LoVo (cell line): ENCODE data around the gene NSD1.
A peak's percentile ranks its signal among the peaks of the same experiment; 100 is the strongest.

ENCODE experiments used
- DNase-seq: peaks from one replicate; pipeline ENCODE4 v3.0.0-alpha.2; 2016; ENCODE audit warnings: low spot score

NSD1 gene, protein sequence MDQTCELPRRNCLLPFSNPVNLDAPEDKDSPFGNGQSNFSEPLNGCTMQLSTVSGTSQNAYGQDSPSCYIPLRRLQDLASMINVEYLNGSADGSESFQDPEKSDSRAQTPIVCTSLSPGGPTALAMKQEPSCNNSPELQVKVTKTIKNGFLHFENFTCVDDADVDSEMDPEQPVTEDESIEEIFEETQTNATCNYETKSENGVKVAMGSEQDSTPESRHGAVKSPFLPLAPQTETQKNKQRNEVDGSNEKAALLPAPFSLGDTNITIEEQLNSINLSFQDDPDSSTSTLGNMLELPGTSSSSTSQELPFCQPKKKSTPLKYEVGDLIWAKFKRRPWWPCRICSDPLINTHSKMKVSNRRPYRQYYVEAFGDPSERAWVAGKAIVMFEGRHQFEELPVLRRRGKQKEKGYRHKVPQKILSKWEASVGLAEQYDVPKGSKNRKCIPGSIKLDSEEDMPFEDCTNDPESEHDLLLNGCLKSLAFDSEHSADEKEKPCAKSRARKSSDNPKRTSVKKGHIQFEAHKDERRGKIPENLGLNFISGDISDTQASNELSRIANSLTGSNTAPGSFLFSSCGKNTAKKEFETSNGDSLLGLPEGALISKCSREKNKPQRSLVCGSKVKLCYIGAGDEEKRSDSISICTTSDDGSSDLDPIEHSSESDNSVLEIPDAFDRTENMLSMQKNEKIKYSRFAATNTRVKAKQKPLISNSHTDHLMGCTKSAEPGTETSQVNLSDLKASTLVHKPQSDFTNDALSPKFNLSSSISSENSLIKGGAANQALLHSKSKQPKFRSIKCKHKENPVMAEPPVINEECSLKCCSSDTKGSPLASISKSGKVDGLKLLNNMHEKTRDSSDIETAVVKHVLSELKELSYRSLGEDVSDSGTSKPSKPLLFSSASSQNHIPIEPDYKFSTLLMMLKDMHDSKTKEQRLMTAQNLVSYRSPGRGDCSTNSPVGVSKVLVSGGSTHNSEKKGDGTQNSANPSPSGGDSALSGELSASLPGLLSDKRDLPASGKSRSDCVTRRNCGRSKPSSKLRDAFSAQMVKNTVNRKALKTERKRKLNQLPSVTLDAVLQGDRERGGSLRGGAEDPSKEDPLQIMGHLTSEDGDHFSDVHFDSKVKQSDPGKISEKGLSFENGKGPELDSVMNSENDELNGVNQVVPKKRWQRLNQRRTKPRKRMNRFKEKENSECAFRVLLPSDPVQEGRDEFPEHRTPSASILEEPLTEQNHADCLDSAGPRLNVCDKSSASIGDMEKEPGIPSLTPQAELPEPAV (N-terminal part only)

DNA sequence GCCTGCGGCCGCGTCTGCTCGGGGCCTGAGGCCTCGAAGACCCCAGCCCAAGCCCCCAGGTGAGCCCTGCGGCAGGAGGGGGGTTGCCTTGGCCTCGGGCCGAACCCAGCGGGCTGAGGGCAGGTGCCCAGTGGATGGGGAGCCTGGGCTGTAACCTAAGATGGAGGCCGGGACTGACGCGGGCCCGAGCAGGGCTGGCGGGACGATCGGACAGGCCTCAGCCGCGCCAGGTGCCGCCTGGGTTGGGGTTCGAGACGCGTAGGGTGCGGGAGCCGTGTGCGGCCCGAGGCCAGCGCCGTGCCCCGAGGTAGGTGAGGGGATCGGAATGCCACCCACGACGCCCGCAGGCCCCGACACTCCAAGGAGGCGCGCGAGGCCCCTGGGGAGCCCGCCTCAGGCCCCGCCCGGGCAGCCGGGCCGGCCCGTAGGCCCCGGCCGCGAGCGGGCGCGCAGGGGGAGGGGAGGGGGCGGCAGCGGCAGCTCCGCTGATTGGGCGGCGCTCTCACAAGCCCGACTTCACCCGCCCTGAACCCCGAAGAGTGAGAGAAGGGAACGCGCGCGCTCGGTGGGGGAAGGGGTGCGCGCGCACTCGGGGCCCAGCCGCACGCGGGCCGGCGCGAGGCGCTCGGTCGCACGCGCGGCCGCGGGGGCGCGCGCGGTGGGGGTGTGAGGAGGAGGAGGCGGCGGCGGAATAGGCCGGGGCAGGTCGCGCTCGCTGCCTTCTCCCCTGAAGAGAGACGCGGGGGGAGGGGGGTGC is at the start of gene NSD1:
NSD1 (plus strand) TSS at position 678 of the 757 bp plus-strand sequence. CDS start 1,331 bp downstream, outside the sequence.
- DNase-seq, result peak; percentile 66

DNA sequence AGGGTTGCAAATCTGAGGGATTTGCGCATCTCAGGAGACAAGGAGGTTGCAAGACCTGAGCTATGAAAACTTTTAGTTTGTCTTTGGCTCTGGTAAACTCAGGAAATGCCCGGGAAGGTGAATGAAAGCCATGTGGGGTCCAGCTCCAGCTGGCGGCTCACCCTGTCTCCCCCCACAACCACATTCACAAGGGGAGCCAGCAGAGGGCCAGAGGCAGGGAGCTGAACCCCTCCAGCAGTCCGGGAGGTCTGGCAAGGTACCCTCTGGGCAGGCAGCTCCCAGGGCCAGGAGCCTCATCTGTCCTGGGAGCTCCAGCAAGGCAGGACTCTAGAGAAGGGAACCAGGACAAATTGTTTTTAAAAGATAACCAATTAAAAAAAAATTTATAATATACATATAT is 49.4 kb upstream of the NSD1 start:
- no peak for DNase-seq

DNA sequence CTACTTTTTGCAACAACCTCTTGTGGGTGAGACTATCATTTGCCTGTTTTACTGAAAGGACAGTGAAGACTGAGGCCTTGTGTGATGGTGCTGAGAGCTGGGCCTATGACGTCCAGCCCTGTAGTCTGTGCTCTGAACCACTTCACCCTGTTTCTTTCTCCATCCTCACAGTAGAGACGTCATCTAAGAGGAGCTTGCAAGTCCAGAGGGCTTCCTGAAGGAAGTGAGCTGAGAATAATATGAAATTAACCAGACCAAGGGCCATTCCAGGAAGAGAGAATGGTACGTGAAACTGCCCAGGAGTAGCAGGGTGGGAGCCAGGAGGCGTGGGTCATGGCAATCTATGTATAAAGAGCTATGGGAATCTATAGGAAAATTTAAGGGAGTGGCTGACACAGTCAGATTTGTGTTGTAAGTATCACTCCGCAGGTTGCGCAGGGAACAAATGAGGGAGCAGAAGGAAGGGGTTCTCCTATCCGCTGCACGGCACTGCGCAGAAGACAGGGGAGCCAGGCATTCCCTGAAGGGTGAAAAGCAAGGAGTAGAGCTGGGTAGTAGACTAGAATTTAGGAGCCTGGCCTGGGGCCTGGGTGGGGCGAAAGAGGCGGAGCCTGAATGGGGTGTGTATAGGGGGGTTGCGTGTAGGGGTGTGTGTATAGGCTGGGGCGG is 47.5 kb upstream of the NSD1 start:
- peak; percentile 4 for DNase-seq

DNA sequence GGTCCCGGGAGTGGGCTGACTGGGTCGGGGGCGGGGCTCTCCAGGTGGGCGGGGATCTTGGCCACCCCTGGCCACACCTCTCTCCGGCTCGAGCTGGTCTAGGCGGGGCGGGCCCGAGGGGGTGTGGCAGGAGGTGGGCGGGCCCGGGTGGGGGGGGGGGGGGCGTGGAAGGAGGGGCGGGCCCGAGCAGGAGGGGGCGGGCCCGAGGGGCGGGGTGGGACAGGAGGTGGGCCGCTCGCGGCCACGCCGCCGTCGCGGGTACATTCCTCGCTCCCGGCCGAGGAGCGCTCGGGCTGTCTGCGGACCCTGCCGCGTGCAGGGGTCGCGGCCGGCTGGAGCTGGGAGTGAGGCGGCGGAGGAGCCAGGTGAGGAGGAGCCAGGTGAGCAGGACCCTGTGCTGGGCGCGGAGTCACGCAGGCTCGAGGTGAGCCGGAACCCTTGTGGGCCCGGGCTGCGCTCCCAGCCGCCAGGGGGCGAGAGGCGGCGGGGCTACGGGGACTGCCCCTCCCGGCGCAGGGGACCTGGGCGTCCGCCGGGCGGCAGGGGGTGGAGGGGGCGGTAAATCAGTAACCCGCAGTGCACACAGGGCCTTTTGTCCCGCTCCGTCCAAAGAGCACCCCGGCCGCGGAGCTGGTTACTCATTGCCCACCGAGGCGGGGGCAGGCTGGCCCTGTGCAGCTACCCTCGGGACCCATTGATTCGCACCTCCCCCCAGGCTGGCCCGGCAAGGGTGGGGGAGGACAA is 46.7 kb upstream of the NSD1 start, which contains the start of gene FGFR4:
FGFR4 (plus strand) TSS at position 262 of the 744 bp plus-strand sequence. CDS start 2,688 bp downstream, outside the sequence.
- peak; percentile 85 for DNase-seq

DNA sequence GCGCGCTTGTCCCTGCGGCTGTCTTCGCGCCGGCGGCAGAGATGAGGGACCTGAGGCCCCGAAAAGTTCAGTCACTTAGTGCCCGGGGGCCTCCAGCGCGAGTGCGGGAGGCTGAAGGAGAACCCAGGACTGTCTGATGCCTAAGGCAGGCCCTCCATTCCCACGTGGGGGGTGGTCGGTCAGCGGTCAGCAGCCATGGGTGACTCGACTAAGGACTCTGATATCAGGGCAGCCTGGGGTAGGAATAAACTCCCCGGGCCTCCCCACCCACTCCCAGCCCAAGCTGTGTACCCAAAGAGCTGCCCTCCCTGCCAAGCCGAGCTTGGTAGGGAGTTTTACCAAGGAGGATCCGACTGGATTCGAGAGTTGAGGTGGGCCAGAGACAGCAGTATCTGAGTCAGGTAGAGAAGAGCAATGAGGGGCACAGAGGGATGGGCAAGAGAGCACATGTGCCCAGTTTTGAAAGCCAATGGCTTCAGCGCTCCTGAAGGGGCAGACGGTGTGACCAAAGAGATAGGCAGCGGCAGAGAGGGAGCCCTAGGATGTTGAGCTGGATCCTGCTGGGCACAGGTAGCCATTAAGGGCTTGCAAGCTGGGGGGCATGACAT is 46.1 kb upstream of the NSD1 start:
- no peak for DNase-seq

DNA sequence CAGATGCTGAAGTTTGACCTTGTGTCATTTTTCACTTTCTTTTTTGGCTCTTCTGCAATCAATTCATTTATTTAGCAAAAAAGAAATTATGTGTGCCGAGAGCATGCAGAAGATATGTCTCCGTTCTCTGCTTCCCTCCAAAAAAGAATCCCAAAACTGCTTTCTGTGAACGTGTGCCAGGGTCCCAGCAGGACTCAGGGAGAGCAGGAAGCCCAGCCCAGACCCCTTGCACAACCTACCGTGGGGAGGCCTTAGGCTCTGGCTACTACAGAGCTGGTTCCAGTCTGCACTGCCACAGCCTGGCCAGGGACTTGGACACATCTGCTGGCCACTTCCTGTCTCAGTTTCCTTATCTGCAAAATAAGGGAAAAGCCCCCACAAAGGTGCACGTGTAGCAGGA is 44.4 kb upstream of the NSD1 start:
- DNase-seq, result no peak

DNA sequence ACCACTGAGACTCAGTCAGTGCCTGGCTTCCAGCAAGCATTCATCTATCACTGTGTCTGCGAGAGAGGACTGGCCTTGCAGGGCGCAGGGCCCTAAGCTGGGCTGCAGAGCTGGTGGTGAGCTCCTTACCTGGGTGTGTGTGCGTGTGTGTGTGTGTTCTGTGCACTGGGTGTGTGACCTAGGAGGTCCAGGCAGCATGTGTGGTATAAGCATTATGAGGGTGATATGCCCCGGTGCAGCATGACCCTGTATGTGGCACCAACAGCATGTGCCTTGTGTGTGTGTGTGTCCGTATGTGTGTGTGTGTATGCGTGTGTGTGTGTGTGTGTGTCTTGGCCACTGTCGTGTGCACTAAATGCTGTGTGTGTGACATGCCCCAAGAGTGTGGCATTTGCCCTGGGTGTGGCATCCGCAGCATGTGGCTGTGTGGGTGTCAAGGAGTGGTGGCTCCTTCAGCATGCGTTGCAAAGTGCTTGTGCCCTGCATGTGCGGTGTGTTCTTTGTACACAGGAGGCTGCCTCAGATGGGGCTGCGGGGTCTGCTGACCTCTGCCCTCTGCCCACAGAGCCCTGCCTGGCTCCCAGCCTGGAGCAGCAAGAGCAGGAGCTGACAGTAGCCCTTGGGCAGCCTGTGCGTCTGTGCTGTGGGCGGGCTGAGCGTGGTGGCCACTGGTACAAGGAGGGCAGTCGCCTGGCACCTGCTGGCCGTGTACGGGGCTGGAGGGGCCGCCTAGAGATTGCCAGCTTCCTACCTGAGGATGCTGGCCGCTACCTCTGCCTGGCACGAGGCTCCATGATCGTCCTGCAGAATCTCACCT is 43.5 kb upstream of the NSD1 start:
- DNase-seq, result no peak

DNA sequence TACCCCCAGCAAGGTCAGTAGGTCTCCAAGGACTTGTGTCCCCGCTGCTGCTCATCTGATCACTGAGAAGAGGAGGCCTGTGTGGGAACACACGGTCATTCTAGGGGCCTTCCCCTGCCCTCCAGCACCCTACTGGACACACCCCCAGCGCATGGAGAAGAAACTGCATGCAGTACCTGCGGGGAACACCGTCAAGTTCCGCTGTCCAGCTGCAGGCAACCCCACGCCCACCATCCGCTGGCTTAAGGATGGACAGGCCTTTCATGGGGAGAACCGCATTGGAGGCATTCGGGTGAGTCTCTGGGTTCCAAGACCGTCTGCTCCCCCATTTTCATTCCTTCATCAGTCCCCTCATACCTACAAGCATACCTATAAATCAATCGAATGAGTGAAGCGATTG is 42.8 kb upstream of the NSD1 start:
- no peak for DNase-seq

DNA sequence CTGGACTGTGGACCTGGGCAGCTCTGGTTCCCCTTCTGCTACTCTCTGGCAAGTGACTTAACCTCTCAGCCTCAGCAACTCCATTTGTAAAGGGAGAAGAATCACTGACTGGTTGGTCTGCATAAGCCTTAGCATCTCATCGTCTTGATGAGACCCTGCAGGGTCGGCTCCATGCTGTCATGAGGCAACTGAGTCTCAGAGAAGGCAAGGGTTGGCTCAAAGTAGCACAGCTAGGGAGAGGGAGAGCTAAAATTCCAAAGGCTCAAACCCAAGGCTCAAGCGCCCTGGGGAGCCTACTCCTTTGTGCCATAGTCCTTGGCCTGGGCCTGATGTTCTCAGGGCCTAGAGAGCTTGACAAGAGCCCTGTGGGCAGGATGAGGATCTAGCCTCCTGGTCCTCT is 42.3 kb upstream of the NSD1 start:
- DNase-seq, result no peak

DNA sequence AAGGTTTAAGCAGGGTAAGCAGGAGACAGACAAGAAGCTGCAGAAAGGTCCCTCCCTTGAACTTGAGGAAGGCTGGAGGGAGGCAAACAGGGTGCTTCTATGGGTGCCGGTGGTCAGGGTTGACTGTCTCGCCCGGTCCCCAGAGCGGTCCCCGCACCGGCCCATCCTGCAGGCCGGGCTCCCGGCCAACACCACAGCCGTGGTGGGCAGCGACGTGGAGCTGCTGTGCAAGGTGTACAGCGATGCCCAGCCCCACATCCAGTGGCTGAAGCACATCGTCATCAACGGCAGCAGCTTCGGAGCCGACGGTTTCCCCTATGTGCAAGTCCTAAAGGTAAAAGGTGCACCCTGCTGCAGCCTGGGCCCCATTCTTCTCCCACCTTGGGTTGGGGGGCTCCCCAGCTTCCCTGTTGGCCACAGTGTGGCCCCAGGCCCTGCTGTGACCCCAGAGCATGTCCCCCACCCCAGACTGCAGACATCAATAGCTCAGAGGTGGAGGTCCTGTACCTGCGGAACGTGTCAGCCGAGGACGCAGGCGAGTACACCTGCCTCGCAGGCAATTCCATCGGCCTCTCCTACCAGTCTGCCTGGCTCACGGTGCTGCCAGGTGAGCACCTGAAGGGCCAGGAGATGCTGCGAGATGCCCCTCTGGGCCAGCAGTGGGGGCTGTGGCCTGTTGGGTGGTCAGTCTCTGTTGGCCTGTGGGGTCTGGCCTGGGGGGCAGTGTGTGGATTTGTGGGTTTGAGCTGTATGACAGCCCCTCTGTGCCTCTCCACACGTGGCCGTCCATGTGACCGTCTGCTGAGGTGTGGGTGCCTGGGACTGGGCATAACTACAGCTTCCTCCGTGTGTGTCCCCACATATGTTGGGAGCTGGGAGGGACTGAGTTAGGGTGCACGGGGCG is 41.1 kb upstream of the NSD1 start:
- DNase-seq, result no peak

DNA sequence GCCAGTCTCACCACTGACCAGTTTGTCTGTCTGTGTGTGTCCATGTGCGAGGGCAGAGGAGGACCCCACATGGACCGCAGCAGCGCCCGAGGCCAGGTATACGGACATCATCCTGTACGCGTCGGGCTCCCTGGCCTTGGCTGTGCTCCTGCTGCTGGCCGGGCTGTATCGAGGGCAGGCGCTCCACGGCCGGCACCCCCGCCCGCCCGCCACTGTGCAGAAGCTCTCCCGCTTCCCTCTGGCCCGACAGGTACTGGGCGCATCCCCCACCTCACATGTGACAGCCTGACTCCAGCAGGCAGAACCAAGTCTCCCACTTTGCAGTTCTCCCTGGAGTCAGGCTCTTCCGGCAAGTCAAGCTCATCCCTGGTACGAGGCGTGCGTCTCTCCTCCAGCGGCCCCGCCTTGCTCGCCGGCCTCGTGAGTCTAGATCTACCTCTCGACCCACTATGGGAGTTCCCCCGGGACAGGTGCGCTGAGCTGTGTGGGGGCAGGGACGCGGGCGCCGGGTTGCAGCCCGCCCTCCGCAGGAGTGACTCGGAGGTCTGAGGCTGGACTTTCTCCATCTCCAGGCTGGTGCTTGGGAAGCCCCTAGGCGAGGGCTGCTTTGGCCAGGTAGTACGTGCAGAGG is 40.4 kb upstream of the NSD1 start:
- DNase-seq, result no peak

DNA sequence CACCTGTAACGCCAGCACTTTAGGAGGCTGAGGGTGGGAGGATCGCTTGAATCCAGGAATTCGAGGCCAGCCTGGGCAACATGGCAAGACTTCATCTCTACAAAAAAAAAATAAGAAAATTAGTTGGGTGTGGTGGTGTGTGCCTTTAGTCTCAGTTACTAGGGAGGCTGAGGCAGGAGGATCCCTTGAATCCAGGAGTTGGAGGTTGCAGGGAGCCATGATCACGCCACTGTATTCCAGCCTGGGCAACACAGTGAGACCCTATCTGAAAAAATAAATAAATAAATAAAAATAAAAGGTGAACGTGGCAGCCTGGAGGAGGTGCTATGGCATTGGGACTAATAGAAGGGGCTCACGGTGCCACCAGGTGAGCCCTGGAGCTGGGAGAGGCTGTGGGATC is 39.8 kb upstream of the NSD1 start:
- no peak for DNase-seq

DNA sequence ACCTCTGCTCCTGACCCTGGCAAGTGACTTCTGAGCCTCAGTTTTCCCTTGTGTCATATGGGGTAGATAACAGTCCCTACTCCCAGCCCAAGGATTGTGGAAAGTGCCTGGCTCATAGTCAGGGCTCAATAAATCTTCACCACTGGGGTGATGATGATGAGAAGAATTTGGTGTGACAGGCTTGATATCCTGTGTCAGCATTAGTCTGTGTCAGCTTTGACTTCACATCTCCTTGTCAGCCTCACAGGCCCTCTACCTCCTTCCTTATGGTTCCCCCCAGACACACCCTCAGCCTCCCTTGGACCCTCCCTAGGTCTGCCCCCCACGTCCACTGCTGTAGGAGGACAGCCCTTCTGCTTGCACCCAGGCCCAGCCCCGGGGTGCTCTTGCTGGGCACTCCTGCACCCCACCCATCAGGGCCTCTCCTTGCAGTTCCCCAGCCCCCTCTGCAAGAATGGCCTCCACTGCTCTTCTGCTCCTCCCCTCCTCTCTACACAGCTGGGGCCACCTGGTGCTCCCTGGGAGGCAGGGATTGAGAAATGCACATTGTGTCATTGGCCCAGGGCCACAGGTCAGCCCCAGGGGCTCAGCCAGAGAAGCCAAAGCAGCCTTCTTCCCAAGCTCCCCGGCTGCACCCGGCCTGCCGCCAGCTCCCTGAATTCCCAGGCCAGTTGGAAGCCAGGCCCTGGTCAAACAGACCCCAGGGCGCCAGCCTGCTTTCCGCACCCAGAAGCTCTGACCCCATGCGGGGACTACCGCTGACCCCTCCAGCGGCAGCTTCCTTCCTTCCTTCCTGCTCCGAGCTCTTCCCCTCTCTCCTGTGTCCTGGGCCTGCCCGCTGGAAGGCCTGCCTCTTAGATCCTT is 39.1 kb upstream of the NSD1 start:
- DNase-seq, result no peak

DNA sequence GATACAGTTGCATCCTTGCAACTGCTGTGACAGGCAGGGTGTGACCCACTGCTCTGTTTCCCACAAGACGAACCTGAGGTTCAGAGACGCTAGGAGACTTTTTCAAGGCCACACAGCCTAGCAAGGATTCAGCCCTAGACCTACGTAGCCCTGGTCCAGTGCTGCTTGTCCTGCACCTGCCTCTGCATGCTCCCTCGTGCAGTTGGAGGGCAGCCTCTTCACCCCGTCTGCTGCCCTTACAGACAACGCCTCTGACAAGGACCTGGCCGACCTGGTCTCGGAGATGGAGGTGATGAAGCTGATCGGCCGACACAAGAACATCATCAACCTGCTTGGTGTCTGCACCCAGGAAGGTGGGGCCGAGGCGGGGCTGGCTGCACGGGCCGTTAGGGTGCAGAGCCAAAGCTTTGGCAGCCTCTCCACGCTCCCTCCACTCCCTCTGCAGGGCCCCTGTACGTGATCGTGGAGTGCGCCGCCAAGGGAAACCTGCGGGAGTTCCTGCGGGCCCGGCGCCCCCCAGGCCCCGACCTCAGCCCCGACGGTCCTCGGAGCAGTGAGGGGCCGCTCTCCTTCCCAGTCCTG is 38.4 kb upstream of the NSD1 start:
- no peak for DNase-seq

DNA sequence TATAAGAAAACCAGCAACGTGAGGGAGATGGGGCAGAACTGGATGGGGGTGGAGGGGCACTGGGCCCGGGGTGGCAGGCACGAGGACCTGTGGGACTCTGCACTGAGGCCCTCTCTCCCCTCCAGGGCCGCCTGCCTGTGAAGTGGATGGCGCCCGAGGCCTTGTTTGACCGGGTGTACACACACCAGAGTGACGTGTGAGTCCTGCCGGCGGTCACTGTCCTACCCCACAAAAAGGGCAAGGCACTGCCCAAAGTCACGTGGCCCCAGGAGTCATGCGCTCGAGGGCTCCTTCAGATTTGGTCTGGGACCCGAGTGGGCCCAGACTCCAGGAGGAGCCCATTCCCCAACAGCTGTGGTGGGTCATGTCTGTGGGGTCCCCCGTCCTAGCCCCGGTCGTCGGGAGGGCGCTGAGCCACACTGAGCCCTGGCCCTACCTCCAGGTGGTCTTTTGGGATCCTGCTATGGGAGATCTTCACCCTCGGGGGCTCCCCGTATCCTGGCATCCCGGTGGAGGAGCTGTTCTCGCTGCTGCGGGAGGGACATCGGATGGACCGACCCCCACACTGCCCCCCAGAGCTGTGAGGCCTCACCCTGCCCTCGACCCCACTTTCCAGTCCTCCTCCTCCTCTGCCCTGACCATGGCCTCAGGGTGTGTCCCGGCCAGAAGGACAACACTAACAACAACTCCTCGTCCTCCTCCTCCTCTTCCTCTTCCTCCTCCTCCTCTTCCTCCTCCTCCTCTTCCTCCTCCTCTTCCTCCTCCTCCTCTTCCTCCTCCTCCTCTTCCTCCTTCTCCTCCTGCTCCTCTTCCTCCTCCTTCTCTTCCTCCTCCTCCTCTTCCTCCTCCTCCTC is 37.2 kb upstream of the NSD1 start:
- no peak for DNase-seq
